GM23338 (cell line): ENCODE measurements around the gene KRTAP9-2. TPM values are rescaled to one million over a fixed set of nuclear protein-coding genes. Genes with fewer than 3 reads are reported as not detected.

Experiments used
- ATAC-seq: fragments of 200-7000 bp; cut with Tn5 transposase; 3 replicates; pipeline ENCODE4 v1.9.1; 2020
- DNase-seq: peaks from one replicate; pipeline ENCODE4 v3.0.0-alpha.2; 2015; ENCODE audit warnings: low spot score
- H2AFZ ChIP-seq: fragments of 200-600 bp; sonication (generic); 2 replicates; pipeline ENCODE4 v1.8.0; 2016; ENCODE audit warnings: antibody characterized with exemption, mild to moderate bottlenecking, moderate library complexity
- H3F3A ChIP-seq: fragments of 200-600 bp; sonication (generic); replicated peaks from 2 replicates; pipeline ENCODE4 v1.8.0; 2017; ENCODE audit warnings: antibody characterized with exemption, mixed run types, low read depth
- H3K27ac ChIP-seq: fragments of 200-600 bp; sonication (generic); 2 replicates; pipeline ENCODE4 v1.6.1; 2016; ENCODE audit warnings: low read depth
- H3K27me3 ChIP-seq: fragments of 200-600 bp; sonication (generic); 2 replicates; pipeline ENCODE4 v1.8.0; 2016; ENCODE audit warnings: mild to moderate bottlenecking, mixed run types, moderate library complexity; ENCODE audit not compliant: insufficient read depth
- H3K36me3 ChIP-seq: fragments of 200-600 bp; sonication (generic); 2 replicates; pipeline ENCODE4 v1.8.0; 2016; ENCODE audit warnings: mild to moderate bottlenecking; ENCODE audit not compliant: insufficient read depth
- H3K4me1 ChIP-seq: fragments of 200-600 bp; sonication (generic); 2 replicates; pipeline ENCODE4 v1.8.0; 2016; ENCODE audit warnings: mild to moderate bottlenecking, moderate library complexity; ENCODE audit not compliant: insufficient read depth
- H3K4me2 ChIP-seq: fragments of 200-600 bp; sonication (generic); 2 replicates; pipeline ENCODE4 v1.7.1; 2017; ENCODE audit warnings: mixed run types
- H3K4me3 ChIP-seq: fragments of 200-600 bp; sonication (generic); 2 replicates; pipeline ENCODE4 v1.6.1; 2016; ENCODE audit warnings: mixed run types
- H3K79me2 ChIP-seq: fragments of 200-600 bp; sonication (generic); replicated peaks from 2 replicates; pipeline ENCODE4 v1.8.0; 2017; ENCODE audit warnings: mild to moderate bottlenecking; ENCODE audit not compliant: insufficient read depth
- H3K9me2 ChIP-seq: fragments of 200-600 bp; sonication (generic); 2 replicates; pipeline ENCODE4 v1.8.0; 2017; ENCODE audit not compliant: insufficient read depth
- H4K20me1 ChIP-seq: fragments of 200-600 bp; sonication (generic); replicated peaks from 2 replicates; pipeline ENCODE4 v1.8.0; 2017; ENCODE audit warnings: mild to moderate bottlenecking; ENCODE audit not compliant: insufficient read depth
- H3K27ac Mint-ChIP-seq: 2 replicates; pipeline ENCODE4 v1.8.0; 2020; ENCODE audit warnings: inconsistent platforms, mild to moderate bottlenecking, moderate library complexity, mixed read lengths
- H3K27me3 Mint-ChIP-seq: 3 replicates; pipeline ENCODE4 v1.8.0; 2022; ENCODE audit warnings: low read depth, mild to moderate bottlenecking, moderate library complexity, mixed read lengths, inconsistent platforms; ENCODE audit not compliant: insufficient read depth, poor library complexity
- H3K36me3 Mint-ChIP-seq: 3 replicates; pipeline ENCODE4 v1.8.0; 2021; ENCODE audit warnings: low read depth, mild to moderate bottlenecking, inconsistent platforms, moderate library complexity, mixed read lengths
- H3K4me1 Mint-ChIP-seq: 3 replicates; pipeline ENCODE4 v1.8.0; 2020; ENCODE audit warnings: mild to moderate bottlenecking, inconsistent platforms, mixed read lengths
- H3K4me3 Mint-ChIP-seq: 3 replicates; pipeline ENCODE4 v1.8.0; 2021; ENCODE audit warnings: moderate library complexity, mild to moderate bottlenecking, inconsistent platforms, mixed read lengths
- H3K9me3 Mint-ChIP-seq: 3 replicates; pipeline ENCODE4 v1.8.0; 2020; ENCODE audit warnings: moderate library complexity, mild to moderate bottlenecking, inconsistent platforms, mixed read lengths
- CREB1 ChIP-seq: fragments of 250-450 bp; sonication (Bioruptor Pico); IDR thresholded peaks from 2 replicates; pipeline ENCODE4 v1.5.0; 2020; ENCODE audit warnings: low read depth, mild to moderate bottlenecking, moderate library complexity
- CTCF ChIP-seq, 2 experiments: fragments of 200-600 bp in 1 of 2; sonication (generic) in 1 of 2; conservative IDR thresholded peaks; 2 replicates each; pipeline versions ENCODE4 v1.5.1 to v1.6.1; 2016 to 2017; ENCODE audit warnings: antibody characterized with exemption in 2 of 2, low read depth in 2 of 2, mild to moderate bottlenecking in 2 of 2, moderate library complexity in 1 of 2
- ETS1 ChIP-seq: IDR thresholded peaks from 2 replicates; pipeline ENCODE4 v1.6.1; 2016; ENCODE audit warnings: antibody characterized with exemption
- EZH2 ChIP-seq: fragments of 200-600 bp; sonication (generic); IDR thresholded peaks from one replicate; pipeline ENCODE4 v1.8.0; 2017; ENCODE audit warnings: antibody characterized with exemption, mild to moderate bottlenecking, low read depth; ENCODE audit not compliant: unreplicated experiment
- EZH2phosphoT487 ChIP-seq: fragments of 200-600 bp; sonication (generic); IDR thresholded peaks from one replicate; pipeline ENCODE4 v1.8.1; 2018; ENCODE audit warnings: antibody characterized with exemption; ENCODE audit not compliant: unreplicated experiment
- POLR2AphosphoS5 ChIP-seq: IDR thresholded peaks from 2 replicates; pipeline ENCODE4 v1.6.1; 2016; ENCODE audit warnings: antibody characterized with exemption, low read depth
- REST ChIP-seq: IDR thresholded peaks from one replicate; pipeline ENCODE4 v1.6.1; 2018; ENCODE audit warnings: antibody characterized with exemption; ENCODE audit not compliant: unreplicated experiment
- STAT1 ChIP-seq: IDR thresholded peaks from one replicate; pipeline ENCODE4 v1.6.1; 2016; ENCODE audit warnings: antibody characterized with exemption; ENCODE audit not compliant: unreplicated experiment
- ZNF114 ChIP-seq: fragments of 250-450 bp; sonication (Bioruptor Pico); IDR thresholded peaks from 2 replicates; pipeline ENCODE4 v1.5.0; 2020; ENCODE audit warnings: mild to moderate bottlenecking, moderate library complexity
- ZNF331 ChIP-seq: fragments of 250-450 bp; sonication (Bioruptor Pico); IDR thresholded peaks from 2 replicates; pipeline ENCODE4 v1.5.0; 2020; ENCODE audit warnings: low read depth, mild to moderate bottlenecking, moderate library complexity
- polyA plus RNA-seq: library from polyadenylated mRNA; unstranded; fragments of >200 nt; fragmentation: Nextera tagmentation; extraction: Ambion mirVana; gene quantifications from 2 replicates; pipeline ENCODE4 v1.2.1, GENCODE V29; 2016
- total RNA-seq: library from RNA; depleted of rRNA; stranded (reverse); fragments of >200 nt; shearing (Covaris generic); gene quantifications from 2 replicates; pipeline ENCODE4 v1.2.3, GENCODE V29; 2014

The KRTAP9-2 gene
- total and polyA plus RNA-seq, 2 experiments from 2014 or later: not detected

DNA sequence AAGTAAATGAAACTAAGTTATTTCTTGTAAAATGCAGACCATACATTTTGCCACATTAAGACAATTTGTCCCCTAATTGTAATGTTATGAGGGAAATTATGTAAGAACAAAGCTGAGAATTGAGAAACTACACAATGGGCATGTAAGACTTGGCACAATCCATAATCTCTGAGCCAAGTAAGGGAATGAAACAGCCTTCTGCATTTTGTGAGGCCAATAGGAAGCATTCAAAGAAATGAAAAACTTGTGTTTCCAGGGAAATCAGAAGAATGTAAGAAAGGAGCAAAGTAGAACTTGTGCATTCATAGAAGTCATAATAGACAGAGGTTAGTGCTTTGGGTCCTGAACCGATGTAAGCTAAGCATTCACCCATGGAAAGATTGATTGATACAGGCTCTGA is 24.8 kb downstream of the KRTAP9-2 start:
- ATAC-seq: no peak
- peaks cover 2% of the 10 kb centered on the region for H3K27me3 Mint-ChIP-seq
- H3K27ac Mint-ChIP-seq: no peak overlapping the region
- no peak overlapping the region for H3K27ac ChIP-seq
- no peaks in the 10 kb centered on the region for H3K9me2 ChIP-seq
- no peaks in the 10 kb centered on the region for H3F3A ChIP-seq
- no peaks in the 10 kb centered on the region for H3K36me3 Mint-ChIP-seq
- no peak for DNase-seq
- no peak overlapping the region for H3K4me2 ChIP-seq
- no peaks in the 10 kb centered on the region for H4K20me1 ChIP-seq
- no peaks in the 10 kb centered on the region for H3K36me3 ChIP-seq
- H3K4me3 Mint-ChIP-seq: no peak overlapping the region
- H3K4me1 ChIP-seq: no peaks in the 10 kb centered on the region
- H3K9me3 Mint-ChIP-seq: no peaks in the 10 kb centered on the region
- H2AFZ ChIP-seq: no peak overlapping the region
- TF ChIP-seq POLR2AphosphoS5 (no peak), CREB1 (CRISPR knock-in tag) (no peak), ZNF114 (CRISPR knock-in tag) (no peak), ZNF331 (no peak), EZH2phosphoT487 (no peak), REST (no peak), ETS1 (no peak)
- no peaks in the 10 kb centered on the region for H3K27me3 ChIP-seq
- H3K79me2 ChIP-seq: no peaks in the 10 kb centered on the region
- H3K4me3 ChIP-seq: no peak overlapping the region
- peaks cover 4% of the 10 kb centered on the region; the same call in 2 of the 3 replicates for H3K4me1 Mint-ChIP-seq

DNA sequence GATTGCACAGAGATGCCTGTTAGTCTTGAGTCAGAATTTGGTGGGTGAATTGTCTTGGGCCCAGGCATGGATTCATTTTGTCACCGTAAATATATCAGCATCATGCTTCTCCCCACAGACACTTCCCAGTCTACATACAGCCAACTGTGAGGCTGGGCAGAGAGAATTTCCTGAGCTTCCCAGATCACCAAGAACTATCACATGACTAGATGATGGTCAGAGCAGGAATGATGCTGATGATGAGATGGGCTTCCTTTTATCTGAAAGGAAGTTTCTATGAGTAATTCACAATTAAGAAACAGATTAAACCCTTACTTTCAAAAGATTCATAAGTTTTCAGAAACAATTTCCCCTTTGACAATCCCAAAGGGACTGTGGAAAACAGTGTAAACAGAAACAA is 28.4 kb downstream of the KRTAP9-2 start:
- ATAC-seq: no peak
- Histone ChIP-seq H3K4me2 (no peak overlapping the region), H3K4me3 (no peak overlapping the region), H2AFZ (no peak overlapping the region), H3K9me2 (peaks cover 3% of the 10 kb centered on the region; the same call in 1 of the 2 replicates), H3K27ac (no peak overlapping the region), H4K20me1 (no peaks in the 10 kb centered on the region), H3K4me1 (no peaks in the 10 kb centered on the region), H3K27me3 (no peaks in the 10 kb centered on the region), H3K36me3 (no peaks in the 10 kb centered on the region), H3F3A (no peaks in the 10 kb centered on the region), H3K79me2 (no peaks in the 10 kb centered on the region)
- H3K27ac Mint-ChIP-seq: no peak overlapping the region
- peaks cover 4% of the 10 kb centered on the region; the same call in 2 of the 3 replicates for H3K4me1 Mint-ChIP-seq
- no peaks in the 10 kb centered on the region for H3K9me3 Mint-ChIP-seq
- peaks cover 2% of the 10 kb centered on the region for H3K27me3 Mint-ChIP-seq
- no peaks in the 10 kb centered on the region for H3K36me3 Mint-ChIP-seq
- no peak overlapping the region for H3K4me3 Mint-ChIP-seq
- no peak for DNase-seq
- TF ChIP-seq REST (no peak), CTCF (conservative IDR thresholded peaks at IDR 0.05; ENCODE audit: low read depth in 2 of 2) (no peak), EZH2phosphoT487 (no peak), ZNF114 (CRISPR knock-in tag) (no peak), EZH2 (no peak), CREB1 (CRISPR knock-in tag) (no peak), STAT1 (no peak)
